Gastroesophageal sphincter (tissue), 4 donors: Measurements from ENCODE around the gene OR1I1. TPM values are rescaled to one million over a fixed set of nuclear protein-coding genes. Genes with fewer than 3 reads are reported as not detected.
"Not testable (repeated sequence)": the region's sequence is repeated elsewhere in the genome, so short reads cannot be mapped to it uniquely, and the experiment has no call there.

ENCODE experiments used
- ATAC-seq: fragments of 150-250 bp; one replicate; pipeline ENCODE4 v1.9.1; 2016; ENCODE audit warnings: mild to moderate bottlenecking, moderate library complexity
- H3K27ac ChIP-seq, 4 donors: fragments of 200-600 bp; sonication (generic) in 3 of 4; 1 replicate in 3 of 4; 2 replicates in 1 of 4; pipeline ENCODE4 v1.5.1; 2016 to 2019
- H3K27me3 ChIP-seq: fragments of 200-600 bp; sonication (generic); one replicate; pipeline ENCODE4 v1.5.1; 2019
- H3K36me3 ChIP-seq, 2 donors: fragments of 200-600 bp; sonication (generic); one replicate each; pipeline ENCODE4 v1.5.1; 2019; ENCODE audit warnings: control low read depth in 1 of 2
- H3K4me1 ChIP-seq, 3 donors: fragments of 200-600 bp; sonication (generic); 1 replicate in 2 of 3; 2 replicates in 1 of 3; pipeline ENCODE4 v1.5.1; 2016 to 2019; ENCODE audit warnings: control low read depth in 2 of 3
- H3K4me3 ChIP-seq, 2 donors: fragments of 200-600 bp; sonication (generic); one replicate each; pipeline ENCODE4 v1.5.1; 2019; ENCODE audit warnings: mild to moderate bottlenecking in 1 of 2, moderate library complexity in 1 of 2
- H3K9me3 ChIP-seq, 3 donors: fragments of 200-600 bp; sonication (generic); one replicate each; pipeline ENCODE4 v1.5.1; 2017 to 2019; ENCODE audit warnings: control low read depth in 2 of 3
- EP300 ChIP-seq: sonication (generic); formaldehyde crosslinking; IDR thresholded peaks from one replicate; pipeline ENCODE4 v1.6.1; 2017; ENCODE audit warnings: antibody characterized with exemption, mild to moderate bottlenecking
- POLR2A ChIP-seq, 2 donors: fragments of 450-650 bp; IDR thresholded peaks; one replicate each; pipeline ENCODE4 v1.6.1; 2017; ENCODE audit warnings: antibody characterized with exemption in 2 of 2, mild to moderate bottlenecking in 2 of 2, moderate library complexity in 1 of 2
- POLR2AphosphoS5 ChIP-seq: sonication (generic); formaldehyde crosslinking; IDR thresholded peaks from one replicate; pipeline ENCODE4 v1.6.1; 2017; ENCODE audit warnings: antibody characterized with exemption
- WGBS, 2 donors: methylation state at CpG; one replicate each; pipeline ENCODE4 v1.1.5; 2018; ENCODE audit warnings: low coverage in 1 of 2; 5-methylcytosine and 5-hydroxymethylcytosine counted together
- total RNA-seq, 4 donors: library from RNA; depleted of rRNA; stranded (reverse); fragments of >200 nt; gene quantifications; one replicate each; pipeline ENCODE4 v1.1.0, GENCODE V29; 2016
- TF ChIP-seq, protein P1 (sequence below), 4 experiments: fragments of 200-600 bp in 2 of 4; fragments of 450-650 bp in 2 of 4; sonication (generic) in 1 of 4; IDR thresholded peaks; one replicate each; pipeline ENCODE4 v1.5.1; 2017 to 2019; ENCODE audit warnings: antibody characterized with exemption in 4 of 4, mild to moderate bottlenecking in 2 of 4, moderate library complexity in 2 of 4

Gene OR1I1
- total RNA-seq, 4 donors from 2014 or later, result not detected

DNA sequence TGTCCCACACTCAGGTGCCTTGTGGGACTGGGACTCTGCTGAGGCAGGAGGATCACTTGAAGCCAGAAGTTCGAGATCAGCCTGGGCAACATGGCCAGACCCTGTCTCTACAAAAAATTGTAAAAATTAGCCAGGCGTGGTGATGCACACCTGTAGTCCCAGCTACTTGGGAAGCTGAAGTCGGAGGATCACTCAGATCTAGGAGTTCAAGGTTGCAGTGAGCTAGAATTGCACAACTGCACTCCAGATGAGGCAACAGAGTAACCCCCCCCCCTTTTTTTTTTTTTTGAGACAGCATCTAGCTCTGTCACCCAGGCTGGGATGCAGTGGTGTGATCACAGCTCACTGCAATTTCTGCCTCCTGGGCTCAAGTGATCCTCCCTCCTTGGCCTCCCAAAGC is 14.2 kb downstream of the OR1I1 start:
- peaks cover 0 to 11% (median 0%) of the 10 kb centered on the region in 3 donors for H3K4me1 ChIP-seq
- no peak overlapping the region for H3K27ac ChIP-seq
- H3K9me3 ChIP-seq, result no peaks in the 10 kb centered on the region
- no peak overlapping the region for H3K4me3 ChIP-seq
- no peak for ATAC-seq
- TF ChIP-seq, protein P1, sequence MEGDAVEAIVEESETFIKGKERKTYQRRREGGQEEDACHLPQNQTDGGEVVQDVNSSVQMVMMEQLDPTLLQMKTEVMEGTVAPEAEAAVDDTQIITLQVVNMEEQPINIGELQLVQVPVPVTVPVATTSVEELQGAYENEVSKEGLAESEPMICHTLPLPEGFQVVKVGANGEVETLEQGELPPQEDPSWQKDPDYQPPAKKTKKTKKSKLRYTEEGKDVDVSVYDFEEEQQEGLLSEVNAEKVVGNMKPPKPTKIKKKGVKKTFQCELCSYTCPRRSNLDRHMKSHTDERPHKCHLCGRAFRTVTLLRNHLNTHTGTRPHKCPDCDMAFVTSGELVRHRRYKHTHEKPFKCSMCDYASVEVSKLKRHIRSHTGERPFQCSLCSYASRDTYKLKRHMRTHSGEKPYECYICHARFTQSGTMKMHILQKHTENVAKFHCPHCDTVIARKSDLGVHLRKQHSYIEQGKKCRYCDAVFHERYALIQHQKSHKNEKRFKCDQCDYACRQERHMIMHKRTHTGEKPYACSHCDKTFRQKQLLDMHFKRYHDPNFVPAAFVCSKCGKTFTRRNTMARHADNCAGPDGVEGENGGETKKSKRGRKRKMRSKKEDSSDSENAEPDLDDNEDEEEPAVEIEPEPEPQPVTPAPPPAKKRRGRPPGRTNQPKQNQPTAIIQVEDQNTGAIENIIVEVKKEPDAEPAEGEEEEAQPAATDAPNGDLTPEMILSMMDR (IDR thresholded peaks at IDR 0.05), result no peak
- TF ChIP-seq POLR2AphosphoS5 (no peak), EP300 (no peak), POLR2A (IDR thresholded peaks at IDR 0.05) (no peak)
- WGBS, 2 donors, result 71% methylated on average over 2 of the region's 3 CpGs; no CpG with 5 or more reads in 1 of the 2 donors
- H3K27me3 ChIP-seq, result no peaks in the 10 kb centered on the region
- no peaks in the 10 kb centered on the region for H3K36me3 ChIP-seq

DNA sequence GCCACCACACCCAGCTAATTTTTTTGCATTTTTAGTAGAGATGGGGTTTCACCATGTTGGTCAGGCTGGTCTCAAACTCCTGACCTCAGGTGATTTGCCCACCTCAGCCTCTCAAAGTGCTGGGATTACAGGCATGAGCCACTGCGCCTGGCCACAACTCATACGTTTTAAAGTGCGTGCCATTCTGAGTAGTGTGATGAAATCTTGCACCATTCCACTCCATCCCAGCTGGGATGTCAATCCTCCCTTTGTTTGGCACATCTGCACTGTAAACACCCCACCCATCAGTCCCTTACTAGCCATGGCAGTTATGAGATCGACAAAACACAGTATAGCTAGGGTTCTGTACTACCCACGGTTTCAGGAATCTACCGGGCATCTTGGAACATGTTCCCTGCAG is 16.0 kb downstream of the OR1I1 start:
- not testable (repeated sequence) for H3K27ac ChIP-seq, ATAC-seq, H3K4me3 ChIP-seq, H3K27me3 ChIP-seq, H3K9me3 ChIP-seq, H3K36me3 ChIP-seq, H3K4me1 ChIP-seq
- WGBS, 2 donors, result 78 to 90% methylated on average over 3 of the region's 6 CpGs

GRCh38 chr19:15098460-15098859 is 16.4 kb downstream of the OR1I1 start:
- Histone ChIP-seq H3K9me3 (peaks cover 0 to 7% (median 0%) of the 10 kb centered on the region in 3 donors), H3K27me3 (no peaks in the 10 kb centered on the region), H3K4me1 (no peaks in the 10 kb centered on the region), H3K4me3 (no peak overlapping the region), H3K36me3 (no peaks in the 10 kb centered on the region), H3K27ac (no peak overlapping the region)
- TF ChIP-seq EP300 (no peak), POLR2AphosphoS5 (no peak), POLR2A (IDR thresholded peaks at IDR 0.05) (no peak)
- TF ChIP-seq, protein P1 (IDR thresholded peaks at IDR 0.05), result no peak
- 89 to 90% methylated on average over 2 to 6 of the region's 10 CpGs for WGBS, 2 donors
- ATAC-seq, result no peak

DNA sequence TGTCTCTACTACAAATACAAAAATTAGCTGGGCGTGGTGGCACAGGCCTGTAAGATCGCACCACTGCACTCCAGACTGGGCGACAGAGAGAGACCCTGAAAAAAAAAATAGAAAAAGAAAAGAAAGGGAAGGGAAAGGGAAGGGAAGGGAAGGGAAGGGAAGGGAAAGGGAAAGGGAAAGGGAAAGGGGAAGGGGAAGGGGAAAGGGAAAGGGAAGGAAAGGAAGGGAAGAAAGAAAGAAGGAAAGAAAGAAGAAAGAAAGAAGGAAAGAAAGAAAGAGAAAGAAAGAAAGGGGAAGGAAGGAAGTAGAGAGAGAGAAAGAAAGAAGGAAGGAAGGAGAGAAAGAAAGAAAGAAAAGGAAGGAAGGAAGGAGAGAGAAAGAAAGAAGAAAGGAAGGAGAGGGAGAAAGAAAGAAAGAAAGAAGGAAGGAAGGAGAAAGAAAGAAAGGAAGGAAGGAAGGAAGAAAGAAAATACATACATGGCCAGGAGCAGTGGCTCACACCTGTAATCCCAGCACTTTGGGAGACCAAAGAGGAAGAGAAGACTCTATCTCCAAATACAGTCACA is 17.1 kb downstream of the OR1I1 start:
- 100% methylated on average over 2 of the region's 3 CpGs; no CpG with 5 or more reads in 1 of the 2 donors for WGBS, 2 donors
- Histone ChIP-seq H3K9me3 (peaks cover 0 to 13% (median 0%) of the 10 kb centered on the region in 3 donors), H3K4me1 (no peaks in the 10 kb centered on the region), H3K36me3 (no peaks in the 10 kb centered on the region), H3K27me3 (no peaks in the 10 kb centered on the region), H3K4me3 (no peak overlapping the region), H3K27ac (no peak overlapping the region)
- no peak for ATAC-seq
- TF ChIP-seq, protein P1 (IDR thresholded peaks at IDR 0.05), result no peak
- TF ChIP-seq POLR2AphosphoS5 (no peak), EP300 (no peak), POLR2A (IDR thresholded peaks at IDR 0.05) (no peak)

GRCh38 chr19:15101479-15102082 is 19.6 kb downstream of the OR1I1 start:
- 52 to 63% methylated on average over 3 of the region's 3 CpGs for WGBS, 2 donors
- ATAC-seq, result no peak
- TF ChIP-seq, protein P1 (IDR thresholded peaks at IDR 0.05), result peak in 3 of 4 experiments; percentile 45 to 68 (median 55)
- TF ChIP-seq POLR2AphosphoS5, result no peak

More at GRCh38 chr19:15101479-15102082, 19.6 kb downstream of the OR1I1 start:
- Histone ChIP-seq H3K27ac (no peak overlapping the region), H3K9me3 (peaks cover 0 to 23% (median 0%) of the 10 kb centered on the region in 3 donors), H3K4me3 (no peak overlapping the region), H3K36me3 (no peaks in the 10 kb centered on the region), H3K4me1 (peaks cover 0 to 2% (median 0%) of the 10 kb centered on the region in 3 donors), H3K27me3 (no peaks in the 10 kb centered on the region)
